HL-60 (cell line): Measurements from ENCODE around the gene ASCL2.

Experiments used
- DNase-seq, 2 experiments: peaks; one replicate each; pipeline ENCODE4 v3.0.0-alpha.2; 2010 to 2020; ENCODE audit warnings: low read depth in 1 of 2, low spot score in 1 of 2
- H3K27ac ChIP-seq: fragments of 250-450 bp; sonication (Bioruptor Pico); replicated peaks from 2 replicates; pipeline ENCODE4 v1.5.1; 2020; ENCODE audit warnings: mild to moderate bottlenecking, moderate library complexity
- H3K27me3 ChIP-seq: fragments of 250-450 bp; sonication (Bioruptor Pico); 2 replicates; pipeline ENCODE4 v1.5.1; 2021; ENCODE audit warnings: mild to moderate bottlenecking, moderate library complexity; ENCODE audit not compliant: insufficient read depth, poor library complexity, severe bottlenecking
- H3K4me3 ChIP-seq: replicated peaks from 2 replicates; pipeline ENCODE4 v1.5.1; 2011; ENCODE audit warnings: mild to moderate bottlenecking, control low read depth, low read length; ENCODE audit not compliant: insufficient read depth
- CTCF ChIP-seq: IDR thresholded peaks from one replicate; pipeline ENCODE4 v1.5.1; 2011; ENCODE audit warnings: low read length, control low read depth, inconsistent platforms; ENCODE audit not compliant: insufficient read depth
- GABPA ChIP-seq: IDR thresholded peaks from 2 replicates; pipeline ENCODE4 v1.6.1; 2012; ENCODE audit warnings: low read depth
- POLR2AphosphoS5 ChIP-seq: IDR thresholded peaks from 2 replicates; pipeline ENCODE4 v1.6.1; 2012; ENCODE audit warnings: low read depth
- REST ChIP-seq: IDR thresholded peaks from 2 replicates; pipeline ENCODE4 v1.6.1; 2012; ENCODE audit warnings: low read depth; ENCODE audit not compliant: insufficient replicate concordance
- SPI1 ChIP-seq: IDR thresholded peaks from 2 replicates; pipeline ENCODE4 v1.6.1; 2012; ENCODE audit warnings: low read depth, mild to moderate bottlenecking, borderline replicate concordance

Gene ASCL2

GRCh38 chr11:2280208-2280607 lies 9.8 kb upstream of the ASCL2 start:
- H3K4me3 ChIP-seq: no peak overlapping the region
- TF ChIP-seq CTCF: no peak
- no peak for TF ChIP-seq GABPA
- no peak for TF ChIP-seq REST
- no peak for TF ChIP-seq POLR2AphosphoS5
- no peak for TF ChIP-seq SPI1
- no peak overlapping the region for H3K27ac ChIP-seq
- DNase-seq: no peak
- peaks cover 2% of the 10 kb centered on the region for H3K27me3 ChIP-seq

GRCh38 chr11:2277933-2278523 lies 7.6 kb upstream of the ASCL2 start:
- peaks cover 2% of the 10 kb centered on the region for H3K27me3 ChIP-seq
- no peak overlapping the region for H3K4me3 ChIP-seq
- DNase-seq: no peak
- TF ChIP-seq GABPA: no peak
- no peak for TF ChIP-seq REST
- no peak for TF ChIP-seq SPI1
- TF ChIP-seq POLR2AphosphoS5: no peak
- no peak for TF ChIP-seq CTCF
- no peak overlapping the region for H3K27ac ChIP-seq

GRCh38 chr11:2277008-2277346 lies 6.6 kb upstream of the ASCL2 start:
- H3K27ac ChIP-seq: no peak overlapping the region
- no peak for DNase-seq
- H3K4me3 ChIP-seq: no peak overlapping the region
- TF ChIP-seq REST (no peak), CTCF (no peak), POLR2AphosphoS5 (no peak), GABPA (no peak)
- peaks cover 3% of the 10 kb centered on the region for H3K27me3 ChIP-seq
